ENCODE data around the gene HTT. TPM values are rescaled to one million over a fixed set of nuclear protein-coding genes. Genes with fewer than 3 reads are reported as not detected.

HTT gene
- total RNA-seq, 1 experiment from 2014 or later: 37.4 TPM

- TF ChIP-seq, protein P1, sequence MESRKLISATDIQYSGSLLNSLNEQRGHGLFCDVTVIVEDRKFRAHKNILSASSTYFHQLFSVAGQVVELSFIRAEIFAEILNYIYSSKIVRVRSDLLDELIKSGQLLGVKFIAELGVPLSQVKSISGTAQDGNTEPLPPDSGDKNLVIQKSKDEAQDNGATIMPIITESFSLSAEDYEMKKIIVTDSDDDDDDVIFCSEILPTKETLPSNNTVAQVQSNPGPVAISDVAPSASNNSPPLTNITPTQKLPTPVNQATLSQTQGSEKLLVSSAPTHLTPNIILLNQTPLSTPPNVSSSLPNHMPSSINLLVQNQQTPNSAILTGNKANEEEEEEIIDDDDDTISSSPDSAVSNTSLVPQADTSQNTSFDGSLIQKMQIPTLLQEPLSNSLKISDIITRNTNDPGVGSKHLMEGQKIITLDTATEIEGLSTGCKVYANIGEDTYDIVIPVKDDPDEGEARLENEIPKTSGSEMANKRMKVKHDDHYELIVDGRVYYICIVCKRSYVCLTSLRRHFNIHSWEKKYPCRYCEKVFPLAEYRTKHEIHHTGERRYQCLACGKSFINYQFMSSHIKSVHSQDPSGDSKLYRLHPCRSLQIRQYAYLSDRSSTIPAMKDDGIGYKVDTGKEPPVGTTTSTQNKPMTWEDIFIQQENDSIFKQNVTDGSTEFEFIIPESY (IDR thresholded peaks at IDR 0.05; ENCODE audit: extremely low read depth, insufficient replicate concordance, low read length): no peak
- no peak for TF ChIP-seq POLR2AphosphoS5 (IDR thresholded peaks at IDR 0.05; ENCODE audit: low read depth, low read length)
- no peak for TF ChIP-seq JUND (IDR thresholded peaks at IDR 0.05)
Observed at GRCh38 chr4:3059943-3060342, 14.5 kb upstream of the HTT start (continued).

DNA sequence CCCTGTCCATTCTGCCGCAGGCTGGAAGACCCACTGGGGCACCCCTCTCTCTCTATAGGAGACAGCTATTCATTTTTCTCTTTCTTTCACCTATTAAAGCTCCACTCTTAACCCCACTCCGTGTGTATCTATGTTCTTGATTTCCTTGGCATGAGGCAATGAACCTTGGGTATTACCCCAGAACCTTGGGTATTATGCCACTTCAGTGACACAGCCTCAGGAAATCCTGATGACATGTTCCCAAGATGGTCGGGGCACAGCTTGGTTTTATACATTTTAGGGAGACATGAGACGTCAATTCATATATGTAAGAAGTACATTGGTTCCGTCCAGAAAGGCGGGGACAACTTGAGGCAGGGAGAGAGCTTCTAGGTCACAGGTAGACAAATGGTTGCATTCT is 13.5 kb upstream of the HTT start:
- H2AFZ ChIP-seq (ENCODE audit: low read depth, low read length, poor library complexity, severe bottlenecking): no peak overlapping the region
- no TSS peak for BruUV-seq (replicated peaks)
- ChIA-PET POLR2A (no interaction called here), RAD21 (ENCODE audit: low non-redundant PET in 1 of 2, low total read pairs in 2 of 2, uncharacterized antibody in 2 of 2, unreplicated experiment in 2 of 2) (no interaction called here), CTCF (no interaction called here)
- no peaks in the 10 kb centered on the region for H3K27me3 ChIP-seq (ENCODE audit: insufficient read depth, low read length)
- ATAC-seq (no peak), DNase-seq (ENCODE audit: low read depth, low spot score) (no peak)
- no peaks in the 10 kb centered on the region for H4K20me1 ChIP-seq (ENCODE audit: insufficient read depth)
- H3K9me3 ChIP-seq (ENCODE audit: control insufficient read depth in 1 of 2, insufficient read depth in 1 of 2, low read depth in 1 of 2, low read length in 2 of 2): peaks cover 5 to 7% of the 10 kb centered on the region in 2 experiments; a peak in 1 of 4 replicates
- no peak overlapping the region for H3K27ac ChIP-seq (ENCODE audit: low read depth, low read length)
- H3K79me2 ChIP-seq (ENCODE audit: insufficient read depth, low read length): no peaks in the 10 kb centered on the region
- no peaks in the 10 kb centered on the region for H3K4me1 ChIP-seq (ENCODE audit: control insufficient read depth in 1 of 2, insufficient read depth in 2 of 2, low read length in 2 of 2)
- no peak overlapping the region for H3K4me2 ChIP-seq (ENCODE audit: low read length)
- TF ChIP-seq POLR2AphosphoS5 (IDR thresholded peaks at IDR 0.05; ENCODE audit: low read depth, low read length) (no peak), EZH2phosphoT487 (IDR thresholded peaks at IDR 0.05; ENCODE audit: borderline replicate concordance) (no peak)
- H3K9ac ChIP-seq (ENCODE audit: low read length): no peak overlapping the region
- H3K4me3 ChIP-seq (replicated peaks in 1 of 2; ENCODE audit: low read depth in 1 of 2, low read length in 2 of 2): no peak overlapping the region
- intact Hi-C loops (cut with micrococcal nuclease): no loop called here
- H3K36me3 ChIP-seq (ENCODE audit: control insufficient read depth in 1 of 2, insufficient read depth in 2 of 2, low read length in 2 of 2): no peaks in the 10 kb centered on the region
- no peaks in the 10 kb centered on the region for H3K9me2 ChIP-seq (ENCODE audit: insufficient read depth)

GRCh38 chr4:3062471-3062870 is 12.0 kb upstream of the HTT start:
- no peak for ATAC-seq
- no peak for TF ChIP-seq ZNF274 (IDR thresholded peaks at IDR 0.05; ENCODE audit: low read depth, low read length)
- TF ChIP-seq EZH2phosphoT487 (IDR thresholded peaks at IDR 0.05; ENCODE audit: borderline replicate concordance): no peak
- no peak for TF ChIP-seq EZH2 (IDR thresholded peaks at IDR 0.05)
- no peak for TF ChIP-seq CEBPB (IDR thresholded peaks at IDR 0.05; ENCODE audit: low read depth)
- TF ChIP-seq SP1 (IDR thresholded peaks at IDR 0.05; ENCODE audit: low read depth): no peak
- no peak for TF ChIP-seq JUND (IDR thresholded peaks at IDR 0.05)
- no peak for TF ChIP-seq POLR2A (IDR thresholded peaks at IDR 0.05; ENCODE audit: borderline replicate concordance, extremely low read depth, insufficient read depth, insufficient read length)
- TF ChIP-seq RAD21 (IDR thresholded peaks at IDR 0.05; ENCODE audit: low read depth): no peak
- no peak for TF ChIP-seq ATF3 (IDR thresholded peaks at IDR 0.05)
- TF ChIP-seq ZFX (IDR thresholded peaks at IDR 0.05): no peak
- no peak for TF ChIP-seq CBX3 (IDR thresholded peaks at IDR 0.05; ENCODE audit: low read depth)
- TF ChIP-seq TCF7L2 (IDR thresholded peaks at IDR 0.05; ENCODE audit: borderline replicate concordance, extremely low read depth, insufficient read depth, insufficient read length): no peak
- no peak for TF ChIP-seq CTCF (IDR thresholded peaks at IDR 0.05 in 2 of 3, conservative IDR thresholded peaks at IDR 0.05 in 1 of 3; ENCODE audit: borderline replicate concordance in 1 of 3, insufficient read depth in 1 of 3, low read depth in 2 of 3, low read length in 2 of 3)
- Histone ChIP-seq H3K36me3 (ENCODE audit: control insufficient read depth in 1 of 2, insufficient read depth in 2 of 2, low read length in 2 of 2) (no peaks in the 10 kb centered on the region), H3K4me1 (ENCODE audit: control insufficient read depth in 1 of 2, insufficient read depth in 2 of 2, low read length in 2 of 2) (no peaks in the 10 kb centered on the region), H3K4me3 (replicated peaks in 1 of 2; ENCODE audit: low read depth in 1 of 2, low read length in 2 of 2) (no peak overlapping the region), H3K9me2 (ENCODE audit: insufficient read depth) (no peaks in the 10 kb centered on the region), H3K27ac (ENCODE audit: low read depth, low read length) (no peak overlapping the region), H4K20me1 (ENCODE audit: insufficient read depth) (no peaks in the 10 kb centered on the region), H3K4me2 (ENCODE audit: low read length) (no peak overlapping the region), H2AFZ (ENCODE audit: low read depth, low read length, poor library complexity, severe bottlenecking) (no peak overlapping the region), H3K9me3 (ENCODE audit: control insufficient read depth in 1 of 2, insufficient read depth in 1 of 2, low read depth in 1 of 2, low read length in 2 of 2) (no peaks in the 10 kb centered on the region), H3K79me2 (ENCODE audit: insufficient read depth, low read length) (no peaks in the 10 kb centered on the region), H3K9ac (ENCODE audit: low read length) (no peak overlapping the region), H3K27me3 (ENCODE audit: insufficient read depth, low read length) (no peaks in the 10 kb centered on the region)
- intact Hi-C loops (cut with micrococcal nuclease): no loop called here
- ChIA-PET CTCF (no interaction called here), POLR2A (no interaction called here), RAD21 (ENCODE audit: low non-redundant PET in 1 of 2, low total read pairs in 2 of 2, uncharacterized antibody in 2 of 2, unreplicated experiment in 2 of 2) (no interaction called here)
- DNase-seq (ENCODE audit: low read depth, low spot score): no peak
- BruUV-seq (replicated peaks): no TSS peak
